Upper lobe of left lung (tissue), 6 donors: Measurements from ENCODE around the gene SOX8. TPM values are rescaled to one million over a fixed set of nuclear protein-coding genes. Genes with fewer than 3 reads are reported as not detected.

Source experiments
- ATAC-seq, 2 donors: fragments of 200-7000 bp; cut with Tn5 transposase; one replicate each; pipeline ENCODE4 v1.9.1; 2022; ENCODE audit warnings: mild to moderate bottlenecking in 2 of 2, moderate library complexity in 2 of 2; ENCODE audit not compliant: low FRiP score in 2 of 2
- DNase-seq, 2 donors: peaks; one replicate each; pipeline ENCODE4 v3.0.0-alpha.2; 2019 to 2020
- H3K27ac ChIP-seq, 4 donors: fragments of 200-600 bp; sonication (generic); one replicate each; pipeline ENCODE4 v1.5.1; 2016 to 2019
- H3K27me3 ChIP-seq, 4 donors: fragments of 200-600 bp; sonication (generic); one replicate each; pipeline ENCODE4 v1.5.1; 2017 to 2019
- H3K36me3 ChIP-seq, 4 donors: fragments of 200-600 bp; sonication (generic); one replicate each; pipeline ENCODE4 v1.5.1; 2016 to 2019
- H3K4me1 ChIP-seq, 4 donors: fragments of 200-600 bp; sonication (generic); one replicate each; pipeline ENCODE4 v1.5.1; 2018 to 2019
- H3K4me3 ChIP-seq, 4 donors: fragments of 200-600 bp; sonication (generic); one replicate each; pipeline ENCODE4 v1.5.1; 2017 to 2019; ENCODE audit warnings: mild to moderate bottlenecking in 2 of 4, moderate library complexity in 1 of 4
- H3K9me3 ChIP-seq, 4 donors: fragments of 200-600 bp; sonication (generic); one replicate each; pipeline ENCODE4 v1.5.1; 2018 to 2019
- EP300 ChIP-seq, 4 donors: sonication (generic); formaldehyde crosslinking; IDR thresholded peaks; one replicate each; pipeline ENCODE4 v1.5.1; 2017; ENCODE audit warnings: antibody characterized with exemption in 4 of 4, control low read depth in 2 of 4
- POLR2A ChIP-seq, 4 donors: fragments of 450-650 bp; IDR thresholded peaks; one replicate each; pipeline ENCODE4 v1.5.1; 2016 to 2017; ENCODE audit warnings: antibody characterized with exemption in 4 of 4, mild to moderate bottlenecking in 2 of 4
- POLR2AphosphoS5 ChIP-seq, 2 donors: sonication (generic); formaldehyde crosslinking; IDR thresholded peaks; one replicate each; pipeline ENCODE4 v1.5.1; 2017; ENCODE audit warnings: antibody characterized with exemption in 2 of 2
- WGBS, 2 donors: methylation state at CpG; one replicate each; pipeline ENCODE4 v1.1.5; 2017 to 2018; 5-methylcytosine and 5-hydroxymethylcytosine counted together
- total RNA-seq, 6 donors: library from RNA; depleted of rRNA in 4 of 6; stranded (reverse); fragments of >200 nt in 4 of 6; gene quantifications; one replicate each; pipeline versions ENCODE4 v1.1.0 to v1.2.1, GENCODE V29; 2016 to 2021
- TF ChIP-seq, protein P1 (sequence below), 6 experiments: fragments of 450-650 bp in 4 of 6; fragments of 200-600 bp in 2 of 6; sonication (generic) in 2 of 6; IDR thresholded peaks; one replicate each; pipeline ENCODE4 v1.5.1; 2016 to 2019; ENCODE audit warnings: antibody characterized with exemption in 6 of 6
- donor health status: DM: no; HTN: no; CAD: no; lungs with moderate emphysema.
- donor health status: DM: no; HTN: yes; CAD: no; lungs with severe emphysema.

Gene SOX8
- total RNA-seq, 6 donors from 2014 or later, result 0.14 to 1.1 (median 0.57) TPM

DNA sequence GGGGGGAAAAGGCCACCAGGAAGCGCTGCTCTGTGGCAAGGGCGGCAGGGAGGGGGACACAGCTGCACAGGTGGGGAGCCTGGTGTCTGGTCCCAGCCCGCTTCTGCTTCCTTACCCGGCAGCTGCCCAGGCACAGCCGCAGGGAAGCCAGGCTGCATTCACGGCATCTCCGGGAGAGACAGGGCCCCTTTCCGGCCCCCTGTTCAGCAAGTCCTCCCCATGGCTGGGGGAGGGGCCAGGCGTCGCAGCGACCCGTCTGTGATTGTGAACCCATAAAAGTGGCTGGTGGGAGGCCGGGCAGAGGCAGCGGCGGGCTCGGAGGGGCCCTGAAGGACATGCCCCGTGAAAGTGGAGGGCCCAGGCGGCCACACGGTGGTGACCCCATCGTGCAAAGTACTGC lies 28.7 kb downstream of the SOX8 start:
- WGBS, 2 donors, result 23 to 30% methylated on average over 2 to 17 of the region's 20 CpGs
- Histone ChIP-seq H3K36me3 (no peaks in the 10 kb centered on the region), H3K4me1 (no peaks in the 10 kb centered on the region), H3K4me3 (no peak overlapping the region), H3K27me3 (peaks cover 0 to 7% (median 0%) of the 10 kb centered on the region in 4 donors), H3K27ac (no peak overlapping the region), H3K9me3 (no peaks in the 10 kb centered on the region)
- no peak for TF ChIP-seq POLR2AphosphoS5 (IDR thresholded peaks at IDR 0.05)
- no peak for TF ChIP-seq EP300 (IDR thresholded peaks at IDR 0.05)
- no peak for TF ChIP-seq POLR2A (IDR thresholded peaks at IDR 0.05)
- TF ChIP-seq, protein P1, sequence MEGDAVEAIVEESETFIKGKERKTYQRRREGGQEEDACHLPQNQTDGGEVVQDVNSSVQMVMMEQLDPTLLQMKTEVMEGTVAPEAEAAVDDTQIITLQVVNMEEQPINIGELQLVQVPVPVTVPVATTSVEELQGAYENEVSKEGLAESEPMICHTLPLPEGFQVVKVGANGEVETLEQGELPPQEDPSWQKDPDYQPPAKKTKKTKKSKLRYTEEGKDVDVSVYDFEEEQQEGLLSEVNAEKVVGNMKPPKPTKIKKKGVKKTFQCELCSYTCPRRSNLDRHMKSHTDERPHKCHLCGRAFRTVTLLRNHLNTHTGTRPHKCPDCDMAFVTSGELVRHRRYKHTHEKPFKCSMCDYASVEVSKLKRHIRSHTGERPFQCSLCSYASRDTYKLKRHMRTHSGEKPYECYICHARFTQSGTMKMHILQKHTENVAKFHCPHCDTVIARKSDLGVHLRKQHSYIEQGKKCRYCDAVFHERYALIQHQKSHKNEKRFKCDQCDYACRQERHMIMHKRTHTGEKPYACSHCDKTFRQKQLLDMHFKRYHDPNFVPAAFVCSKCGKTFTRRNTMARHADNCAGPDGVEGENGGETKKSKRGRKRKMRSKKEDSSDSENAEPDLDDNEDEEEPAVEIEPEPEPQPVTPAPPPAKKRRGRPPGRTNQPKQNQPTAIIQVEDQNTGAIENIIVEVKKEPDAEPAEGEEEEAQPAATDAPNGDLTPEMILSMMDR (IDR thresholded peaks at IDR 0.05), result no peak
- no peak for DNase-seq
- ATAC-seq, result no peak

- no peaks in the 10 kb centered on the region for H3K9me3 ChIP-seq
- no peaks in the 10 kb centered on the region for H3K36me3 ChIP-seq
- TF ChIP-seq POLR2A (IDR thresholded peaks at IDR 0.05) (no peak), EP300 (IDR thresholded peaks at IDR 0.05) (no peak), POLR2AphosphoS5 (IDR thresholded peaks at IDR 0.05) (no peak)
- TF ChIP-seq, protein P1 (IDR thresholded peaks at IDR 0.05), result no peak
- DNase-seq (peak in 1 of 2 donors; percentile 72), ATAC-seq (no peak)
- H3K27ac ChIP-seq, result no peak overlapping the region
- WGBS, 2 donors, result 87 to 93% methylated on average over 7 to 8 of the region's 16 CpGs
- H3K4me1 ChIP-seq, result no peaks in the 10 kb centered on the region
- H3K27me3 ChIP-seq, result peaks cover 0 to 7% (median 0%) of the 10 kb centered on the region in 4 donors
- H3K4me3 ChIP-seq, result no peak overlapping the region
Observed at GRCh38 chr16:1010815-1011214, 29.2 kb downstream of the SOX8 start.

GRCh38 chr16:1011316-1012082 lies 29.9 kb downstream of the SOX8 start:
- H3K4me3 ChIP-seq, result no peak overlapping the region
- WGBS, 2 donors, result 82 to 90% methylated on average over 32 to 33 of the region's 37 CpGs
- H3K27ac ChIP-seq, result no peak overlapping the region
- peaks cover 0 to 7% (median 0%) of the 10 kb centered on the region in 4 donors for H3K27me3 ChIP-seq
- ATAC-seq (no peak), DNase-seq (peak in 1 of 2 donors; percentile 62)
- no peaks in the 10 kb centered on the region for H3K9me3 ChIP-seq
- no peaks in the 10 kb centered on the region for H3K36me3 ChIP-seq
- no peaks in the 10 kb centered on the region for H3K4me1 ChIP-seq
- TF ChIP-seq POLR2A (IDR thresholded peaks at IDR 0.05) (no peak), POLR2AphosphoS5 (IDR thresholded peaks at IDR 0.05) (no peak), EP300 (IDR thresholded peaks at IDR 0.05) (no peak)
- TF ChIP-seq, protein P1 (IDR thresholded peaks at IDR 0.05), result no peak

- WGBS, 2 donors, result 85% methylated on average over 12 to 18 of the region's 19 CpGs
- peak in 1 of 2 donors; percentile 68 for DNase-seq
- no peak for ATAC-seq
- Histone ChIP-seq H3K36me3 (no peaks in the 10 kb centered on the region), H3K4me1 (no peaks in the 10 kb centered on the region), H3K9me3 (no peaks in the 10 kb centered on the region), H3K4me3 (no peak overlapping the region), H3K27ac (no peak overlapping the region), H3K27me3 (peaks cover 0 to 7% (median 0%) of the 10 kb centered on the region in 4 donors)
- no peak for TF ChIP-seq POLR2AphosphoS5 (IDR thresholded peaks at IDR 0.05)
- TF ChIP-seq, protein P1 (IDR thresholded peaks at IDR 0.05), result no peak
- TF ChIP-seq EP300 (IDR thresholded peaks at IDR 0.05), result no peak
- no peak for TF ChIP-seq POLR2A (IDR thresholded peaks at IDR 0.05)
Observed at GRCh38 chr16:1012135-1012534, 30.6 kb downstream of the SOX8 start.
